Stimulated activated CD4-positive, alpha-beta T cell treated with anti-CD3 and anti-CD28 coated beads, TNF-alpha, amount 100 ng/mL, for 4 hours (primary cell): ENCODE results near the gene DNAH17.

Experiments
- DNase-seq, 3 experiments: peaks; one replicate each; pipeline ENCODE4 v3.0.0-alpha.2; 2020; ENCODE audit warnings: low read depth in 3 of 3

DNAH17 gene

GRCh38 chr17:78494696-78495330, 82.4 kb downstream of the DNAH17 start:
- DNase-seq: no peak

GRCh38 chr17:78493853-78494695, 83.1 kb downstream of the DNAH17 start:
- no peak for DNase-seq

GRCh38 chr17:78493450-78493849, 83.7 kb downstream of the DNAH17 start:
- DNase-seq: no peak

- no peak for DNase-seq
Measured at GRCh38 chr17:78492116-78492799, 84.9 kb downstream of the DNAH17 start.

- DNase-seq: no peak
Measured at GRCh38 chr17:78491236-78492115, 85.7 kb downstream of the DNAH17 start.

- DNase-seq: no peak
Measured at GRCh38 chr17:78490673-78491072, 86.5 kb downstream of the DNAH17 start.

GRCh38 chr17:78490156-78490555, 87.0 kb downstream of the DNAH17 start:
- DNase-seq: no peak

GRCh38 chr17:78488867-78489634, 88.1 kb downstream of the DNAH17 start:
- no peak for DNase-seq

- DNase-seq: no peak
Measured at GRCh38 chr17:78488156-78488555, 89.0 kb downstream of the DNAH17 start.

- no peak for DNase-seq
Measured at GRCh38 chr17:78486946-78487680, 90.1 kb downstream of the DNAH17 start.

GRCh38 chr17:78486228-78486802, 90.9 kb downstream of the DNAH17 start:
- no peak for DNase-seq

GRCh38 chr17:78485290-78486168, 91.7 kb downstream of the DNAH17 start:
- no peak for DNase-seq

- DNase-seq: peak; percentile 28 to 41 (median 35)
Measured at GRCh38 chr17:78484271-78485246, 92.6 kb downstream of the DNAH17 start.

- no peak for DNase-seq
Measured at GRCh38 chr17:78479369-78479768, 97.8 kb downstream of the DNAH17 start.

GRCh38 chr17:78478757-78479297, 98.4 kb downstream of the DNAH17 start:
- DNase-seq: no peak

GRCh38 chr17:78477913-78478756, 99.1 kb downstream of the DNAH17 start:
- DNase-seq: no peak
